Gastrocnemius medialis (tissue), 4 donors: Measurements from ENCODE around the gene SEMA4C.

Experiments used
- POLR2A ChIP-seq, 2 donors: fragments of 450-650 bp; IDR thresholded peaks; one replicate each; pipeline ENCODE4 v1.6.1; 2017; ENCODE audit warnings: antibody characterized with exemption in 2 of 2, mild to moderate bottlenecking in 2 of 2, moderate library complexity in 2 of 2
- TF ChIP-seq, protein P1 (sequence below), 5 experiments: fragments of 450-650 bp in 3 of 5; fragments of 200-600 bp in 2 of 5; sonication (generic) in 2 of 5; IDR thresholded peaks in 4 of 5; conservative IDR thresholded peaks in 1 of 5; 1 replicate in 4 of 5; 2 replicates in 1 of 5; pipeline ENCODE4 v1.5.1; 2016 to 2019; ENCODE audit warnings: antibody characterized with exemption in 5 of 5, mild to moderate bottlenecking in 3 of 5, moderate library complexity in 3 of 5

- TF ChIP-seq POLR2A (IDR thresholded peaks at IDR 0.05) = no peak
- TF ChIP-seq, protein P1, sequence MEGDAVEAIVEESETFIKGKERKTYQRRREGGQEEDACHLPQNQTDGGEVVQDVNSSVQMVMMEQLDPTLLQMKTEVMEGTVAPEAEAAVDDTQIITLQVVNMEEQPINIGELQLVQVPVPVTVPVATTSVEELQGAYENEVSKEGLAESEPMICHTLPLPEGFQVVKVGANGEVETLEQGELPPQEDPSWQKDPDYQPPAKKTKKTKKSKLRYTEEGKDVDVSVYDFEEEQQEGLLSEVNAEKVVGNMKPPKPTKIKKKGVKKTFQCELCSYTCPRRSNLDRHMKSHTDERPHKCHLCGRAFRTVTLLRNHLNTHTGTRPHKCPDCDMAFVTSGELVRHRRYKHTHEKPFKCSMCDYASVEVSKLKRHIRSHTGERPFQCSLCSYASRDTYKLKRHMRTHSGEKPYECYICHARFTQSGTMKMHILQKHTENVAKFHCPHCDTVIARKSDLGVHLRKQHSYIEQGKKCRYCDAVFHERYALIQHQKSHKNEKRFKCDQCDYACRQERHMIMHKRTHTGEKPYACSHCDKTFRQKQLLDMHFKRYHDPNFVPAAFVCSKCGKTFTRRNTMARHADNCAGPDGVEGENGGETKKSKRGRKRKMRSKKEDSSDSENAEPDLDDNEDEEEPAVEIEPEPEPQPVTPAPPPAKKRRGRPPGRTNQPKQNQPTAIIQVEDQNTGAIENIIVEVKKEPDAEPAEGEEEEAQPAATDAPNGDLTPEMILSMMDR (IDR thresholded peaks at IDR 0.05 in 4 of 5, conservative IDR thresholded peaks at IDR 0.05 in 1 of 5) = no peak
Observed at GRCh38 chr2:96828874-96829273, 41.0 kb downstream of the SEMA4C start.
